NCI-H2107 treated with DMSO at 0.1 percent for 48 hours (cell line): Measurements from ENCODE around the gene CYYR1.

Source experiments
- DNase-seq: peaks from one replicate; lab custom pipeline; 2025; ENCODE audit not compliant: unreplicated experiment; lab: John Stamatoyannopoulos, UW

CYYR1 gene

GRCh38 chr21:26572702-26573381, at the start of gene CYYR1:
Gene CYYR1, minus strand, starts transcription at chr21:26573286. Its CDS starts 346 bp downstream, at chr21:26572940.
- DNase-seq = no peak

- no peak for DNase-seq
These were observed 44.1 kb upstream of the CYYR1 start for GRCh38 chr21:26617176-26617575.

DNA sequence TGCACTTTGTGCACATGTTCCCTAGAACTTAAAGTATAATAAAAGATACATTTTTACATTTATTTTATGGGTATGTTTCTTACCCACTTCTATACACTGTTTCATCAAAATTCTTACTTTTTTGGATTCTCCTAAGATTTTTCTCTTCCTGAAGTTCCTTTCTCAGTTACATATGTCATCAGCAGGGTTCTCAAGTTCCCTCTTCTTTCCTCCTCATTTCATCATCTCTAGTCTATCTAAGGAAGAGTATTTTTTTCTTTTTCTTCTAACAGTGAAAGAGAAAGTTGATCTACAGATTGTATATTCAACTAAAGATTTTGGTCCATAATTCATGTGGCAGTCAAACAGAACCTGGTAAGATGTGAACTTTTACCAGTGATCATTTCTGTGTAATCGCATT, 41.2 kb upstream of the CYYR1 start:
- no peak for DNase-seq

DNA sequence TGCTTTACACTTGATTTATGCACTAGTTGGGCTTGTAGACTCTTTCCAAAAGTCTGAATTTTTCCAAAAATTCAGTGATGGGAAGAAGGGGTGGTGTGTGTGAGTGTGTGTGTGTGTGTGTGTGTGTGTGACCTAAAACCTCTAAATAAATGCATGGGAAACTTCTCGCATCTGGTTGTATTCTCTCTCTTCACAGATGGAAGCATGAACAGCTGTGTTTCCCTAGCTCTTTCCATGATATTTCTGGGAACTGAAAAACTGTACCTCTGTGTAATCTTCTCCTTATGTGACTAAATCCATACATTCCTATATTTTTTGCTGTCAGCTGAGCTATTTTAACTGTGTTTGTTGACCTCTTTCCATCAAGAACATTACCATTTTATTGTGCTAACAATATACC, 26.2 kb upstream of the CYYR1 start:
- no peak for DNase-seq

DNA sequence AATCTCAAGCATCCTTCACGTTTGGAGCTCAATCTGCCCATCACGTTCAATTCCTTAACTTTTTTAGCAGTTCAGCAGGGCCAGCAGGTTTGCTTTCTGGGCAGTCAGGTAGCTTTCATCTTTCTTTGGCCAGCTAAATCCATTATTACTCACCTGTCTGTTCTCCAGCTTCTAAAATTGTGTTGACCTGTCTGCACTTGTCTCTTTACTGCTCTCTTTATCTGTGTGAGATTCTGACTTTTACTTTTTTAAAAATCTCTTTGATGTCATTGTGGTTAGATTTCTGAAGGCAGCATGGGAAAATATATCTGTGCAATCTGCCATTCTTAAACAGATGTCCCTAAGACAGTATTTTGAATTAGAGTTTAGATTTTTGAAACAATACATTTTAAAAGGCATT, 24.9 kb upstream of the CYYR1 start:
- no peak for DNase-seq

DNA sequence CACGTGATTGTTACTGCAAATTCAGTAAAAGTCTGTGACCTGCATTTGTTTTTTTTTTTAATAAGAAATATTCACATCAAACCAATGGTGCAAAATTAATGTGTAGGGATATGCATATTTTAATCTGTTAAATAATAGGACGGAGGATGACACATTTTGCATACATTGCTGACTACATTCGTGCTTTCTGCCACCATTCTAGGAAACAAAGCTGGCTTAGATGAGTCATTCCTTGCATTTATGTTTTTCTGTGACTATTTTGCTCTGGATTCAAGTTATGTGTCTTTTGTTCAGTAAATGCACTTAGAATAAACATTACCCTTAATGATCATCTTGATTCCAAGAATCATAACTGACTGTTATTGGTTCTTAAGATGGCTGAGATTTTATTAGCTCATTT, 23.9 kb upstream of the CYYR1 start:
- DNase-seq = no peak

- no peak for DNase-seq
These were observed 22.9 kb upstream of the CYYR1 start for GRCh38 chr21:26595971-26596370.

DNA sequence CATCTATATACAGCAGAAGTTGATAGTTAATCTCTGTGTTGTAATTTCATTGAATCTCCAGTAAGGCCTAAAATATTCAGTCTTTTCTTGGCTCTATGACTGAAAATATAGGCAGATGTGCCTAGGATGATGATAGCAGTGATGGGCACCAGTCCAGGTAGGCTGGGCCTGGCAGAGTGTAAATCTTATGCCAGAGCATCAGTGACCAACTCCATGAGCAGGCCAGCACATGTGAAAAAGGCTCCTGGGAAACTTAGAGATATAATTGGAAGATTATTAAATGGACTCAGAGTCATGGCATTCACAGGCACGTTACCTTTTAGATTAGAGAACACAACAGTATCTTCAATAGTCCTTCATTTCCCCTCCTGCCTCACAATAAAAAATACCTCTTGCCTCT, 20.7 kb upstream of the CYYR1 start:
- no peak for DNase-seq

DNA sequence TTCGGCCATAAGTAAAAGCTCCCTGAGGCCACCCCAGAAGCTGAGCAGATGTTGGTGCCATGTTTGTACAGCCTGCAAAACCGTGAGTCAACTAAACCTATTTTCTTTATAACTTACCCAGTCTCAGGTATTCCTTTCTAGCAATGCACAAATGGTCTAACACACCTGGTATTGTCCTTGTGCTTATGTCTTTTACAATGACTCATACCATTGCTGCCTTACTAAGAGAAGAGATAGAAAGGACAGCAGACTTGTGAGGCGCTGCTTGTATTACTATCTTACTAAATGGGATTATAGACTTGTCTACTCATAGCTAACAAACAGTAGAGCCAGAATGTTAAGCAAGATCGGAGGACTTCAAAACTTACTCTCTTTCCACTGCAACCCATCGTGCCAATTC, 18.5 kb upstream of the CYYR1 start:
- no peak for DNase-seq

- no peak for DNase-seq
These were observed 15.4 kb upstream of the CYYR1 start for GRCh38 chr21:26588446-26588845.

- no peak for DNase-seq
These were observed 14.7 kb upstream of the CYYR1 start for GRCh38 chr21:26587736-26588201.

- DNase-seq = no peak
These were observed 10.7 kb upstream of the CYYR1 start for GRCh38 chr21:26583769-26584168.

- no peak for DNase-seq
These were observed 8.7 kb upstream of the CYYR1 start for GRCh38 chr21:26581818-26582217.

DNA sequence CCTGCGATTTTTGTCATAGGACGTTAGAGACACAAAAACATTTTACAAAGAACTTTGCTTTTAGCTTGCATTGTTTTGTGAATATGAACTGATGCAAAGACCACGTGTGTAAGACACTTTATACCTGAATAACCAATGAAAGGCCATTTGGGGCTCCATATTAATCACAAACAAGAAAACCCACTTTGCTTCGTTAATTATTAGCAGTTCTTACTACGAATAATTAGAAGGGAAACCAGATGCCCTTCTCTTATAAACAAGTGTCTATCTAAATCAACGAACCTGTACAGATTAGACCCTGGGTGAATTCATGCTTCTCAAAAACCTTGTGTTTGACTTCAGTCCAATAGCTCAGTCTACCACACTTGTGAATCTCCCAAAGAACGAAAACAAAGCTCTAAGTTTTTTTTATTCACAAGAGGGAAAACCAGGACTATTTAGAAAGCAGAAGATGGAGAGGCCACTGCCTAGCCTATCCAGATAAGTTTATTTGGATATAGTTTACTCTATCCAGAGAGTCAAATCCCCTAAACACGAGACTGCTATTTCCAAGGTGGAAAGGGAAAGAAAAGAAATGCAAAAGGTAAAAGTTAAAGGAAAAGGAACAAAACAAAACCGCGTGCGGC, 897 bp downstream of the CYYR1 start:
- DNase-seq = no peak

- no peak for DNase-seq
These were observed 2.9 kb downstream of the CYYR1 start for GRCh38 chr21:26570203-26570602.

GRCh38 chr21:26565546-26565945, 7.5 kb downstream of the CYYR1 start:
- DNase-seq = no peak

GRCh38 chr21:26565111-26565510, 8.0 kb downstream of the CYYR1 start:
- no peak for DNase-seq

DNA sequence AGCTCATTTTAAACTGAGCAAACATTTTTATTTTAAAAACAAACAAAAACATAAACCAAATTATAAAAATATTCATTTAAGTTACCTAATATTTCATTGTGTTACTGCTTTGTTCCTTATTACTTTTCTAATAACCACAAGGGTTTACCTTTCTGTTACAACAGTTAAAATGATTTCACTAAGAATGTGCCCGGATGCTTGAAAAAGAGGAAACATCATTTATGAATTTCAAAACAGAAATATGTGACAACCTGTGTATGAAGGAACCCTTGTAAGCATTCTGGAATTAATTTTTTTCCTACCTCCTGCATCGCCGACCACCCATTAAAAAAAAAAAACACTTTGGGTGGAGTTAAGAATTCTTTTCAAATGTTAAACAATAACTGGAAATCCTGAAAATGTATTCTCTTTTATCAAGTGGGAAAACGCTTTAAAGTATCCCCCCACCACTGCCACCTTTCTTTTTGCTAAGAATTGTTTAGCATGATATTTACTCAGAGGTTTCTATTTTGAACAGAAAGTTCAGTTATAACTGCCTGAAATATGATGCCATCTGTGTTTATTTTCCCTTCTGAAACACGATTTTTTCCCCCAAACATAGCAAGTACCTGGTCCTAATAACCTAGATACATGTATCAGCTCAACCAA, 9.1 kb downstream of the CYYR1 start:
- DNase-seq = no peak

- no peak for DNase-seq
These were observed 12.5 kb downstream of the CYYR1 start for GRCh38 chr21:26560612-26561011.

GRCh38 chr21:26559099-26559498, 14.0 kb downstream of the CYYR1 start:
- no peak for DNase-seq

DNA sequence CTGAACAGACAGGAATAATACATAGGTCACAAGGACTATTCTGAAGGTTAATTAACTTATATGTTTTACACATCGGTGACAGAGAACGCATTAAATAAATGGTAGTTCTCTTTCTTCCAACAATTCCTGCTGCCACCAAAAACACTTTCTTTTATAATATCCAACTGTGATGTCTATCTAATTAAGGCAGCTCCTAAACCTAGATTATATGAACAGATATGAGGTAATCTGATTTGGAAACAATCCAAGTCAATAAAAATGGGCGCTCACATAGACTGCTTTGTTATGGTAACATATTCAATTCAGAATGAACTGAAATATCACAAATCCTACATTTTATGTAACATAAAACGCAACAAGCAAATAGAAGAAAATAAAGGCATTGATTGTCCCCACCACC, 16.0 kb downstream of the CYYR1 start:
- no peak for DNase-seq

DNA sequence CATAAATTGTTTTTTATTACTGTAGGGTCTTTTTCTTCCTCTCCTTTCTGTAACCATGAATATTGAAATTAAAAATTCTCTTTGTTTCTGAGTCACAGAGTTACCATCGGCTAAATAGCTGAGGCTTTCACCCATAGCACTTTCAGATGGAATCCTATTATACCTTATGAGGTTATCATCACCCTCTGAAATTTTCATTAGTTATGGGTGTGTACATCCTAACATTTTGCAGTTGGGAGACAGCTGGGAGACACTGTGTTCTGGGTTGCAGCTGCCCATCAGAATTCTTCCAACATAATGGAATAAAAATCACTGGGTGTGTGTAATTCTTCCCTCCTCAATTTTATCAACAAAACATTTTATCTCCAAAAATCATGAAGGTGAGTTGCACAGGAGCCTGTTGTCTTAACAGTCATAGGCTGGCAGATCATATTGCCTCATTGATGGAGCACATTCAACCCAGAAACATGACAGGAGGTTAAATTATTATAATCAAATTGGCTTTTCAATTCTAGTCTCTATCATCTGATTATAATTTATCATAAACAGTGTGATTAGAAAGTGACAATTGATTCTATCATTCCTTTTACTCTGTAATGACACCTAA, 17.4 kb downstream of the CYYR1 start:
- no peak for DNase-seq
